ENCODE measurements around the gene WDR89.

- TF ChIP-seq CTCF (IDR thresholded peaks at IDR 0.05 in 8 of 11, conservative IDR thresholded peaks at IDR 0.05 in 3 of 11): no peak
- TF ChIP-seq POLR2A (IDR thresholded peaks at IDR 0.05): no peak
These were observed 18.1 kb upstream of the WDR89 start for GRCh38 chr14:63659726-63660125.

Data from spleen (tissue), 7 donors.